HUES64 (cell line): Measurements from ENCODE around the gene TIMM8A.

Experiments used
- H3K27ac ChIP-seq: 2 replicates; pipeline ENCODE4 v1.7.0; 2013; ENCODE audit warnings: low read depth, low read length, inconsistent platforms
- H3K27me3 ChIP-seq: 2 replicates; pipeline ENCODE4 v1.6.1; 2013; ENCODE audit warnings: mild to moderate bottlenecking, low read length; ENCODE audit not compliant: insufficient read depth
- H3K36me3 ChIP-seq: 2 replicates; pipeline ENCODE4 v1.6.1; 2013; ENCODE audit warnings: mild to moderate bottlenecking, low read length; ENCODE audit not compliant: insufficient read depth
- H3K4me1 ChIP-seq: 2 replicates; pipeline ENCODE4 v1.6.1; 2013; ENCODE audit warnings: mild to moderate bottlenecking, low read length, moderate library complexity; ENCODE audit not compliant: insufficient read depth
- H3K4me3 ChIP-seq: 2 replicates; pipeline ENCODE4 v1.5.1; 2013; ENCODE audit warnings: mild to moderate bottlenecking, low read length, moderate library complexity
- H3K9ac ChIP-seq: 2 replicates; pipeline ENCODE4 v1.6.1; 2013; ENCODE audit warnings: mild to moderate bottlenecking, low read depth, low read length
- H3K9me3 ChIP-seq: 2 replicates; pipeline ENCODE4 v1.6.1; 2013; ENCODE audit warnings: low read depth, low read length; ENCODE audit not compliant: insufficient read depth
- WGBS: fragments of 150-250, 120-280 bp; methylation state at CpG from one replicate; pipeline ENCODE4 v1.1.7; 2013; ENCODE audit warnings: missing lambda C conversion rate; 5-methylcytosine and 5-hydroxymethylcytosine counted together

The TIMM8A gene

GRCh38 chrX:101385026-101385684, 36.6 kb upstream of the TIMM8A start:
- H3K36me3 ChIP-seq: no peaks in the 10 kb centered on the region
- no peak overlapping the region for H3K9ac ChIP-seq
- no peaks in the 10 kb centered on the region for H3K9me3 ChIP-seq
- no peaks in the 10 kb centered on the region for H3K4me1 ChIP-seq
- no peak overlapping the region for H3K27ac ChIP-seq
- WGBS: 92% methylated on average over 7 of the region's 7 CpGs
- H3K4me3 ChIP-seq: no peak overlapping the region
- H3K27me3 ChIP-seq: no peaks in the 10 kb centered on the region

- 53% methylated on average over 2 of the region's 4 CpGs for WGBS
- H3K9me3 ChIP-seq: no peaks in the 10 kb centered on the region
- no peak overlapping the region for H3K27ac ChIP-seq
- H3K4me1 ChIP-seq: no peaks in the 10 kb centered on the region
- no peaks in the 10 kb centered on the region for H3K27me3 ChIP-seq
- no peak overlapping the region for H3K9ac ChIP-seq
- no peaks in the 10 kb centered on the region for H3K36me3 ChIP-seq
- no peak overlapping the region for H3K4me3 ChIP-seq
These were observed 35.2 kb upstream of the TIMM8A start for GRCh38 chrX:101383679-101384205.

- H3K4me3 ChIP-seq: no peak overlapping the region
These were observed 29.0 kb upstream of the TIMM8A start for GRCh38 chrX:101377547-101377946.

GRCh38 chrX:101370888-101371504, 22.5 kb upstream of the TIMM8A start:
- no peak overlapping the region for H3K9ac ChIP-seq
- WGBS: 92% methylated on average over 3 of the region's 3 CpGs

More at GRCh38 chrX:101377547-101377946, 29.0 kb upstream of the TIMM8A start:
- no peaks in the 10 kb centered on the region for H3K4me1 ChIP-seq
- WGBS: 100% methylated on average over 1 of the region's 1 CpG
- no peak overlapping the region for H3K27ac ChIP-seq
- no peaks in the 10 kb centered on the region for H3K27me3 ChIP-seq
- no peak overlapping the region for H3K9ac ChIP-seq
- H3K36me3 ChIP-seq: no peaks in the 10 kb centered on the region
- no peaks in the 10 kb centered on the region for H3K9me3 ChIP-seq

GRCh38 chrX:101369687-101370086, 21.1 kb upstream of the TIMM8A start:
- Histone ChIP-seq H3K27ac (no peak overlapping the region), H3K27me3 (no peaks in the 10 kb centered on the region), H3K36me3 (no peaks in the 10 kb centered on the region), H3K4me1 (no peaks in the 10 kb centered on the region), H3K4me3 (no peak overlapping the region), H3K9me3 (no peaks in the 10 kb centered on the region), H3K9ac (no peak overlapping the region)
- 92% methylated on average over 4 of the region's 6 CpGs for WGBS

More at GRCh38 chrX:101370888-101371504, 22.5 kb upstream of the TIMM8A start:
- Histone ChIP-seq H3K4me3 (no peak overlapping the region), H3K27me3 (no peaks in the 10 kb centered on the region), H3K9me3 (no peaks in the 10 kb centered on the region), H3K4me1 (no peaks in the 10 kb centered on the region), H3K27ac (no peak overlapping the region), H3K36me3 (no peaks in the 10 kb centered on the region)

- Histone ChIP-seq H3K27me3 (no peaks in the 10 kb centered on the region), H3K4me1 (no peaks in the 10 kb centered on the region), H3K4me3 (no peak overlapping the region), H3K36me3 (no peaks in the 10 kb centered on the region), H3K9me3 (no peaks in the 10 kb centered on the region), H3K9ac (no peak overlapping the region), H3K27ac (no peak overlapping the region)
These were observed 20.3 kb upstream of the TIMM8A start for GRCh38 chrX:101368800-101369199.

- 100% methylated on average over 1 of the region's 1 CpG for WGBS
- Histone ChIP-seq H3K4me1 (no peaks in the 10 kb centered on the region), H3K4me3 (no peak overlapping the region), H3K9ac (no peak overlapping the region), H3K27me3 (no peaks in the 10 kb centered on the region), H3K27ac (no peak overlapping the region), H3K36me3 (no peaks in the 10 kb centered on the region), H3K9me3 (no peaks in the 10 kb centered on the region)
These were observed 16.8 kb upstream of the TIMM8A start for GRCh38 chrX:101365301-101365795.

GRCh38 chrX:101362757-101363156, 14.2 kb upstream of the TIMM8A start:
- no peak overlapping the region for H3K9ac ChIP-seq
- H3K27ac ChIP-seq: no peak overlapping the region
- H3K36me3 ChIP-seq: no peaks in the 10 kb centered on the region

GRCh38 chrX:101362116-101362515, 13.6 kb upstream of the TIMM8A start:
- no peak overlapping the region for H3K4me3 ChIP-seq
- H3K4me1 ChIP-seq: no peaks in the 10 kb centered on the region
- no peaks in the 10 kb centered on the region for H3K9me3 ChIP-seq
- no peak overlapping the region for H3K27ac ChIP-seq
- H3K27me3 ChIP-seq: no peaks in the 10 kb centered on the region
- WGBS: 91% methylated on average over 3 of the region's 3 CpGs
- no peak overlapping the region for H3K9ac ChIP-seq
- H3K36me3 ChIP-seq: no peaks in the 10 kb centered on the region

More at GRCh38 chrX:101362757-101363156, 14.2 kb upstream of the TIMM8A start:
- Histone ChIP-seq H3K4me3 (no peak overlapping the region), H3K27me3 (no peaks in the 10 kb centered on the region), H3K4me1 (no peaks in the 10 kb centered on the region), H3K9me3 (no peaks in the 10 kb centered on the region)

GRCh38 chrX:101360390-101360789, 11.8 kb upstream of the TIMM8A start:
- H3K4me3 ChIP-seq: no peak overlapping the region
- H3K9ac ChIP-seq: no peak overlapping the region
- H3K27me3 ChIP-seq: no peaks in the 10 kb centered on the region
- H3K27ac ChIP-seq: no peak overlapping the region
- H3K9me3 ChIP-seq: no peaks in the 10 kb centered on the region
- no peaks in the 10 kb centered on the region for H3K4me1 ChIP-seq
- WGBS: 89% methylated on average over 6 of the region's 7 CpGs
- H3K36me3 ChIP-seq: no peaks in the 10 kb centered on the region

GRCh38 chrX:101359966-101360365, 11.4 kb upstream of the TIMM8A start:
- no peak overlapping the region for H3K4me3 ChIP-seq
- H3K9ac ChIP-seq: no peak overlapping the region
- no peaks in the 10 kb centered on the region for H3K4me1 ChIP-seq
- WGBS: 83% methylated on average over 1 of the region's 1 CpG
- no peaks in the 10 kb centered on the region for H3K27me3 ChIP-seq
- H3K36me3 ChIP-seq: no peaks in the 10 kb centered on the region
- H3K9me3 ChIP-seq: no peaks in the 10 kb centered on the region
- no peak overlapping the region for H3K27ac ChIP-seq
